PFSK-1 (cell line): ENCODE results near the gene IRF4.

Source experiments
- FOXP2 ChIP-seq: optimal IDR thresholded peaks from 2 replicates; pipeline ENCODE3; 2011; ENCODE audit warnings: borderline replicate concordance, control low read depth, inconsistent platforms; ENCODE audit not compliant: insufficient read depth; ENCODE audit errors: extremely low read length, extremely low read depth
- POLR2AphosphoS5 ChIP-seq: IDR thresholded peaks from 2 replicates; pipeline ENCODE4 v1.6.1; 2012; ENCODE audit warnings: low read depth, mild to moderate bottlenecking, control low read depth, low read length, moderate library complexity
- REST ChIP-seq, 2 experiments: IDR thresholded peaks; 2 replicates each; pipeline versions ENCODE4 v1.6.1 to v1.8.0; 2011 to 2012; ENCODE audit warnings: low read depth in 2 of 2, low read length in 2 of 2, control low read depth in 1 of 2, inconsistent platforms in 1 of 2, mild to moderate bottlenecking in 1 of 2, moderate library complexity in 1 of 2; ENCODE audit not compliant: insufficient read depth in 1 of 2
- SIN3A ChIP-seq: IDR thresholded peaks from 2 replicates; pipeline ENCODE4 v1.6.1; 2012; ENCODE audit warnings: mild to moderate bottlenecking, low read length, moderate library complexity, borderline replicate concordance; ENCODE audit not compliant: insufficient read depth
- TAF1 ChIP-seq: IDR thresholded peaks from 2 replicates; pipeline ENCODE4 v1.6.1; 2012; ENCODE audit warnings: low read length, control low read depth, borderline replicate concordance; ENCODE audit not compliant: insufficient read depth

The IRF4 gene

GRCh38 chr6:434051-434705, 42.6 kb downstream of the IRF4 start:
- no peak for TF ChIP-seq TAF1
- TF ChIP-seq POLR2AphosphoS5 = no peak
- TF ChIP-seq REST (IDR thresholded peaks at IDR 0.05; ENCODE audit: insufficient read depth in 1 of 2, low read depth in 2 of 2, low read length in 2 of 2) = no peak
- no peak for TF ChIP-seq SIN3A

- TF ChIP-seq TAF1 (no peak), SIN3A (no peak), REST (IDR thresholded peaks at IDR 0.05; ENCODE audit: insufficient read depth in 1 of 2, low read depth in 2 of 2, low read length in 2 of 2) (no peak), FOXP2 (no peak), POLR2AphosphoS5 (no peak)
Observed at GRCh38 chr6:435441-436307, 44.1 kb downstream of the IRF4 start.

GRCh38 chr6:436308-437036, 44.9 kb downstream of the IRF4 start:
- TF ChIP-seq REST (IDR thresholded peaks at IDR 0.05; ENCODE audit: insufficient read depth in 1 of 2, low read depth in 2 of 2, low read length in 2 of 2) = no peak
- TF ChIP-seq POLR2AphosphoS5 = no peak
- TF ChIP-seq FOXP2 = no peak
- no peak for TF ChIP-seq SIN3A
- no peak for TF ChIP-seq TAF1

- TF ChIP-seq POLR2AphosphoS5 (no peak), SIN3A (no peak), TAF1 (no peak), REST (IDR thresholded peaks at IDR 0.05; ENCODE audit: insufficient read depth in 1 of 2, low read depth in 2 of 2, low read length in 2 of 2) (no peak), FOXP2 (no peak)
Observed at GRCh38 chr6:437037-437392, 45.5 kb downstream of the IRF4 start.
